ENCODE results near the gene CHL1.

The CHL1 gene

DNA sequence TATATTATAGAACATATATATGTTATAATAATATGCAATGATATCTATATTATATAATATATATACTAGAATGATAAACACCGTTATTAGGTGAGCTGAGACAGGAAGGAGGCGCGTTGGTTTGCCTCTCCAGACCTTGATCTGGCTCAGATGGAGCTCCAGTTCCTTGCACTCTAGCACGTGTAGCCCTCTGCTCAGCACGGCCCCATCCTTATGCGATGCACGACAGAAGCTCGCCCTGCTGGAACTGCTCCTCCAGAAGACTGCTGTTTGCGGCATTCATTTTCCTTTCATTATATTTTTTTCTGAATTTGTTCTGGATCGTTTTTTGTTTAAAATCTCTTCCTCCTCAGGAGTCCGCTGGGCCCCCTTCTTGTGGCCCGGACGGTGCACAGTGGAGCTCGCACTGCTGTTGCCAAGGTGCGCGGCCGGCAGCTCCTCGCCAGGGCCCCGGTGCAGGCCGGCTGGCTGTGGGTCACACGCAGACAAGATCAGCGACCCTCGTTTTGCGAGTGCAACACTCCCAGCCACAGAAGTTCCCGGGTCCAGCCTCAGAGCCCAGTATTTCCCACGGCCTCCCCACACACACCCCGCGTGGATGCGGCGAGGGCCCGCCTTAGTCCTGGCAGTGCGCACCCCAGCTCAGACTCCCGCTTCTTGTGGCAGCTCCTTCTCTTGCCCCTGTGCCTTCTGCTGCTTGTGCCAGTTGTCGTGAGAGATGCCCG, 112.2 kb downstream of the CHL1 start:
- no peaks in the 10 kb centered on the region for H3K27me3 Mint-ChIP-seq
- peaks cover 6% of the 10 kb centered on the region for H3K4me1 Mint-ChIP-seq
- H3K27ac Mint-ChIP-seq, result no peak overlapping the region
- H3K4me3 Mint-ChIP-seq, result peak overlapping the region; percentile 30
- peaks cover 7% of the 10 kb centered on the region for H3K9me3 Mint-ChIP-seq
- DNase-seq (ENCODE audit: low spot score in 2 of 2) (no peak), ATAC-seq (ENCODE audit: low read depth) (peak; percentile 22)
- H3K36me3 Mint-ChIP-seq, result peaks cover 5% of the 10 kb centered on the region

DNA sequence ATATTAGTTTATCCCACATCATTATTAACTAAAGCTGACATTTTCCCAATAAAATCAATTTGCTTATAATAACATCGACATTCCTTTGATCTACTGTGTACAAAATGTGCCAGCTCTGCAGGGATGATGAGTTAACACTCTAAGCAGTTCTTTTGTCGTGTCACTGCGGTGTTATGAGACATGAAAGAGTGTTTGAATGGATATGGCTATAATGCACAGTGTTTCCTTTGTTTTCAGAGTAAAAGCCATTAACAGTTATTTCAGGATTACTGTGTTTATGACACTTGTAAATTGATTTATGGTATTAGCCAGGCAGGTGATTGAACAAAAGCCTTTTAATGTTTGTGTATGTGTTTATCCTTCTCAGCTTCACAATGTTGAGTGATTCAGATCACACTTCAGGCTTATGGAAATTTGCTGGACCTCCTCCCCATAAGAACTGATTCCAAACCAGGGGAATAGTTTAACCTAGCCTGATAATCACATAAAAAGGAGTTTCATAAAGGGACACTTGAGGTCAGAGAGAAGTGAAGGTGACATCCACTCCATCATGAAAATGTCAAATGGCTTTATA, 115.7 kb downstream of the CHL1 start:
- H3K9me3 Mint-ChIP-seq, result peaks cover 3% of the 10 kb centered on the region
- DNase-seq (ENCODE audit: low spot score in 2 of 2) (no peak), ATAC-seq (ENCODE audit: low read depth) (no peak)
- no peak overlapping the region for H3K4me3 Mint-ChIP-seq
- H3K4me1 Mint-ChIP-seq, result peaks cover 3% of the 10 kb centered on the region
- no peaks in the 10 kb centered on the region for H3K27me3 Mint-ChIP-seq
- H3K27ac Mint-ChIP-seq, result no peak overlapping the region
- peaks cover 2% of the 10 kb centered on the region for H3K36me3 Mint-ChIP-seq

DNA sequence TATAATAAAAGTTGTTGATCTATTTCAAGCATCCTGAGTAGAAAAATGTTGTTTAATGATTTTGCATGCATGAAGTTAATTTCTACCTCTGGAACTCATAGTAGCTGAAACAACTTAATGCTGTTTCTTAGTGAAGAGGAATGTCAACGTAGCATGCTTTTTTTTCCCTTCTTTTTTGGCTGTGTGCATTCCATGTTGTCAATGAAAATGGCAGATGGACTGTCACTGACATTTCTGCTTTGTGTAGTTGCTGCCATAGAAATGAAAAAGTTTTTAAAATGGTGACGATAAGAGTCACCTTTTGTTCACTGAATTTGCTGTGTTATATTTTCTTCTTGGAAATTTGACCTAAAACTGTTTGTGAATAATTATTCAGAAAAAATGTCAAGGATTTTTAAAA, 116.3 kb downstream of the CHL1 start:
- Mint-ChIP-seq H3K4me3 (no peak overlapping the region), H3K4me1 (peaks cover 3% of the 10 kb centered on the region), H3K36me3 (peaks cover 2% of the 10 kb centered on the region), H3K27me3 (no peaks in the 10 kb centered on the region), H3K9me3 (peaks cover 3% of the 10 kb centered on the region), H3K27ac (no peak overlapping the region)
- DNase-seq (ENCODE audit: low spot score in 2 of 2) (no peak), ATAC-seq (ENCODE audit: low read depth) (no peak)

DNA sequence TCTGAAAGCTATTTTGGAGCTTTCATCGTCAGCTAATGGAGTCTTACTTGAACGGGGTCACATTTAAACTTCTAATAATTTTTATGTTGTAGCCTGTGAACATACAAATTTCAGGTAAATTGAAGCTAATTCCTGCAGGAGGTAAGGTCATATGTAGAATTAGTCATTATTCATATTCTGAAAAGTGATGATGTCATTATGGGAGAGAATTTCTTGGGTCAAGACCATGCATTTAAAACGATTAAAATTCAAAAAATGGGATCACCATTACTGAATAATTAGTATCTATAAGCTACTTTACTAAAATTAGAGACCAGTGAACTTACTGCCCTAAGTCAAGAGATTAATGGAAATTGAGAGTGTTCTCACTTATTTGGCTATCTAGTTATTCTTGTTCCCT, 120.4 kb downstream of the CHL1 start:
- H3K27me3 Mint-ChIP-seq, result no peaks in the 10 kb centered on the region
- H3K9me3 Mint-ChIP-seq, result no peaks in the 10 kb centered on the region
- H3K4me3 Mint-ChIP-seq, result no peak overlapping the region
- ATAC-seq (ENCODE audit: low read depth), result no peak
- no peaks in the 10 kb centered on the region for H3K4me1 Mint-ChIP-seq
- no peak overlapping the region for H3K27ac Mint-ChIP-seq
- no peaks in the 10 kb centered on the region for H3K36me3 Mint-ChIP-seq
- no peak for DNase-seq (ENCODE audit: low spot score in 2 of 2)

DNA sequence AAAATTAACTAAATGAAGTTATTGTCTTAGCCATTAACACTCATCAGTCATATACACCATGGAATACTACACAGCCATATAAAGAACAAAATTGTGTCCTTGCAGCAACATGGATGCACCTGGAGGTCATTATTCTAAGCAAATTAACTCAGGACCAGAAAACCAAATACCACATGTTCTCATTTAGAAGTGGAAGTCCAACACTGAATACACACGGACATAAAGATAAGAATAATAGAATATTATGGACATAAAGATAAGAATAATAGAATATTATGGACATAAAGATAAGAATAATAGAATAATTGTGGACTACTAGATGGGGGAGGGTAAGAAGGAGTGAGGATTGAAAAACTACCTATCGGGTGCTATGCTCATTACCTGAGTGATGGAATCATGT, 122.3 kb downstream of the CHL1 start:
- ATAC-seq (ENCODE audit: low read depth) (no peak), DNase-seq (ENCODE audit: low spot score in 2 of 2) (no peak)
- Mint-ChIP-seq H3K4me3 (no peak overlapping the region), H3K27ac (no peak overlapping the region), H3K27me3 (no peaks in the 10 kb centered on the region), H3K9me3 (no peaks in the 10 kb centered on the region), H3K4me1 (no peaks in the 10 kb centered on the region), H3K36me3 (no peaks in the 10 kb centered on the region)

DNA sequence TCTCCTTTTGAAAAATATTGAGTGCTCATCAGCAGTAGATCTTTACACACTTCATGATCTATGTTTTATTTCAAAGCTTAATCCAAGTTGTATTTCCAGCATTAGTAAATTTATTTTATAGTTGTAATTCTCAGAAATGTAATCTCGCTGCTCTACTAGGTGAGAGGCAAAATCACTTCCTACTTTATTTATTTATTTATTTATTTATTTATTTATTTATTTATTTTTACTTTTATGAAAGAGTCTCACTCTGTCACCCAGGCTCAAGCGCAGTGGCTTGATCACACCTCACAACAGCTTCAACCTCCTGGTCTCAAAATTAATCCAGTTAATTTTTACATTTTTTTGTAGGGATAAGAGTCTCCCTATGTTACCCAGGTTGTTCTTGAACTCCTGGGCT, 127.9 kb downstream of the CHL1 start:
- no peaks in the 10 kb centered on the region for H3K4me1 Mint-ChIP-seq
- no peaks in the 10 kb centered on the region for H3K9me3 Mint-ChIP-seq
- H3K36me3 Mint-ChIP-seq, result no peaks in the 10 kb centered on the region
- H3K27me3 Mint-ChIP-seq, result no peaks in the 10 kb centered on the region
- no peak overlapping the region for H3K27ac Mint-ChIP-seq
- DNase-seq (ENCODE audit: low spot score in 2 of 2) (no peak), ATAC-seq (ENCODE audit: low read depth) (no peak)
- H3K4me3 Mint-ChIP-seq, result no peak overlapping the region

DNA sequence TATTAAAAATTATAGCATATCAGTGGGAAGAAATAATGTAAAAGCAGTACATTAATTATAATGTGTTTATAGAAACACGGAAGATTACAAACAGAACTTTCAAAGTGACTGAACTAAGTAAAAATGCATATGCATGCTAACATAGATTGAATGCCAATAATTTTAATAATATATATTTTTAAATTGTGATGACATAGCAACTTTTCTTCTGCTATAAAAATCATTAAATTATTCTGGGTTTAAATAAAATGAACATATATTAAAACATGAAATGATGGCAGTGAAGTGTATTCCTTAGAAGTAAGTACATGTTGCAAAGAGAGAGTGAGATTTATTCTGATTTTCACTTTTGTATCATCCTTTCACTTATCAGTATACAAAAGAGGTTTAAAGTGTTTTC, 128.9 kb downstream of the CHL1 start:
- H3K4me3 Mint-ChIP-seq, result no peak overlapping the region
- H3K36me3 Mint-ChIP-seq, result no peaks in the 10 kb centered on the region
- ATAC-seq (ENCODE audit: low read depth), result no peak
- H3K9me3 Mint-ChIP-seq, result no peaks in the 10 kb centered on the region
- H3K27ac Mint-ChIP-seq, result no peak overlapping the region
- DNase-seq (ENCODE audit: low spot score in 2 of 2), result no peak
- no peaks in the 10 kb centered on the region for H3K27me3 Mint-ChIP-seq
- no peaks in the 10 kb centered on the region for H3K4me1 Mint-ChIP-seq

DNA sequence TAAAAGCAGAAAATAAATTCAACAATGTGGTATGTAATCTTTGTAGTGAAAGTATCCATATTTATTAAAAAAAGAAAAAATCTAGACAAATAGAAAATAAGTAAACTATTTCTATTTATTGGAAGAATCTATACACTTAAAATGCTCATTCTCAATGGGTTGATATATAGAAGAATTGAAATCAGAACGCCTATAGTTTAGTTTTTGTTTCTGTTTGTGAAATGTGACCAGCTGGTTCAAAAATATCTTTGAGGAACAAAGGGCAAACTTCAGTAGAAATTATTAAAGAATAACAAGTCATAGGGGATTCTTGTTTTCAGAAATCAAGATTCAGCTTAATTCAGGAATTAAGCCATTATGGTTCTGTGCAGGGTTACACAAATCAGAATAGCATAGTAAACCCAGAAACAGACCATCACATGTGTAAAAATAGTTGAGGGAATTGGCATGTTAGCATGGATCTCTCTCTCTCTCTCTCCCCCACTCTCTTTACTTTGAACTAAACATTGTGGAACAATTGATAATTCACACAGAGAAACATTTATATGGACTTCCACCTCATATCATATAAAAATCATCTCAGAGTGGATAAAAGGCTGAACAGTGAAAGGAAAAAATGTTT, 134.0 kb downstream of the CHL1 start:
- Mint-ChIP-seq H3K9me3 (no peaks in the 10 kb centered on the region), H3K4me1 (no peaks in the 10 kb centered on the region), H3K4me3 (no peak overlapping the region), H3K27me3 (no peaks in the 10 kb centered on the region), H3K36me3 (no peaks in the 10 kb centered on the region), H3K27ac (peak overlapping the region; percentile 29)
- ATAC-seq (ENCODE audit: low read depth) (no peak), DNase-seq (ENCODE audit: low spot score in 2 of 2) (no peak)

DNA sequence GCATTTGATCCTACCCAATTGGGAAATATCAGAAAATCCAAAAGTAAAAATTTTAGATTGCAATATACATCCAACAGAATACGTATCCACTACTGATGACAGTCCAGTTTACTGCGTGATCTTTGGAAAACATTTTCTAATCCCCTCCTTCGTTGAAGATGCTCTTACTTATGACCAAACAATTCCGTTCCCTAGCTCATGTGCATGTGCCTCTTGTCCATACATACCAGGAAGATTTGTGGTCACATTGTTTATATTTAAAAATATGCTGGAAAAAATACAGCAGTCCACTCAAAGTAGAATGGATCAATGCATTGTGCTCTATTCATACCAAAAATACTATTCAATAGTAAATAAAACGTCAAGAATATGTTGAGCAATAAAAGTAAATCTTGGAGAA, 135.3 kb downstream of the CHL1 start:
- no peaks in the 10 kb centered on the region for H3K9me3 Mint-ChIP-seq
- no peaks in the 10 kb centered on the region for H3K4me1 Mint-ChIP-seq
- no peaks in the 10 kb centered on the region for H3K27me3 Mint-ChIP-seq
- DNase-seq (ENCODE audit: low spot score in 2 of 2) (no peak), ATAC-seq (ENCODE audit: low read depth) (no peak)
- no peak overlapping the region for H3K4me3 Mint-ChIP-seq
- H3K27ac Mint-ChIP-seq, result no peak overlapping the region
- H3K36me3 Mint-ChIP-seq, result no peaks in the 10 kb centered on the region

DNA sequence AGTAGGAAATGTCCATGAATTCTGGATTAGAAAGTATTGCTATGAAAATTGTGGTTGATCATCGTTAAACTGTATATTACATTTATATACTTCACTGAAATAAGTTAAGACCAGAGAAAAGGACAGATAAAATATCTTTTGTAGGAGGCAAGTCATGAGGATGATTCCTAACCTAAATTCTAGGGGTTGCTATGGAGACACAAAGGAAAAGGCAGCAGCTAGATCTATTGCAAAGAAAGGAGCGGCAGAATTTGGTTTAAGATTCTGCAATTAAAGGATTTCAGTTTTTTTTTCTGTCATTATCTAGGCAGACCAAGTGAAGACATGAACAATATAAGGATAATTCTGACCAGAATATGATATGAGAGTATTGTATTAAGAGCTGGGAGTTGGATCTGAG, 136.1 kb downstream of the CHL1 start:
- H3K27me3 Mint-ChIP-seq, result no peaks in the 10 kb centered on the region
- no peaks in the 10 kb centered on the region for H3K36me3 Mint-ChIP-seq
- DNase-seq (ENCODE audit: low spot score in 2 of 2) (no peak), ATAC-seq (ENCODE audit: low read depth) (no peak)
- H3K27ac Mint-ChIP-seq, result no peak overlapping the region
- H3K9me3 Mint-ChIP-seq, result no peaks in the 10 kb centered on the region
- H3K4me1 Mint-ChIP-seq, result no peaks in the 10 kb centered on the region
- no peak overlapping the region for H3K4me3 Mint-ChIP-seq

DNA sequence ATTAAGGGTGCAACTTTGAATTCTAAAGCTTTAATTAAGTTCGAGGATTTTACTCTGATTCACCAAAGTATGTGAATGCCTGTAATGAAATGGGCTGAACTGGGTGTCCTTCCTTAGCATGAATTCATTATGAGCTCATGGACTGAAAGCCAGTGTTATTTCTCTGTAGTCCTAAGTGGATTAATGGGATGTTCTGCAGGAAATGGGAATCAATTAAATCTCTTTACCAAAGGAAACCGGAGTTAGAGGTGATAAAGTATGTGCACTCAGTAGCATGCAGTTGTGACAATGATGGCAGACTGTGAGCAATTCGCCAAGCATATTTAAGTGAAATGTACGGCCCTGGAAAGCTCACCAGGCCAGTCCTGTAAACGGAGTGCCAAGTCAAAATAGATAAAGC, 138.7 kb downstream of the CHL1 start:
- Mint-ChIP-seq H3K4me1 (no peaks in the 10 kb centered on the region), H3K36me3 (no peaks in the 10 kb centered on the region), H3K27me3 (no peaks in the 10 kb centered on the region), H3K9me3 (no peaks in the 10 kb centered on the region), H3K4me3 (no peak overlapping the region), H3K27ac (no peak overlapping the region)
- no peak for DNase-seq (ENCODE audit: low spot score in 2 of 2)
- ATAC-seq (ENCODE audit: low read depth), result no peak

DNA sequence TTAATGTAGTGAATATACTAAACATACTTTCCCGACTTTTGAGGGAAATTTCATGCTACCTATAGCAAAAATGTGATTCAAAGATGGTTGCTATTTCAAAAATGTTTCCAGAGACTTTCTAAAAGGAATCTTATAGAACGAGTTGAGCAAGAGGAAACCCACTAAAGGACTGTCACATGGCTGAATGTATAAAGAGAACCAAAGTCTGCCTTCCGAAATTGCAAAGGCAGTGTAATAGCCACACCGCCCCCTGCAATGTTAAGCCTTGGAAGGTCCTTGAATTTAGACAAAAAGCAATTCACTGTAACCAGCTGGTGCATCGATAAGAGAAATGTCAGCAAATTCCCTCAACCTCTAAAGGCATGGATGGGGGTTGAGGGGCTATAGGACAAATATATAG, 142.8 kb downstream of the CHL1 start:
- Mint-ChIP-seq H3K4me1 (no peaks in the 10 kb centered on the region), H3K36me3 (no peaks in the 10 kb centered on the region), H3K9me3 (no peaks in the 10 kb centered on the region), H3K27me3 (no peaks in the 10 kb centered on the region), H3K4me3 (no peak overlapping the region), H3K27ac (no peak overlapping the region)
- DNase-seq (ENCODE audit: low spot score in 2 of 2) (no peak), ATAC-seq (ENCODE audit: low read depth) (no peak)

DNA sequence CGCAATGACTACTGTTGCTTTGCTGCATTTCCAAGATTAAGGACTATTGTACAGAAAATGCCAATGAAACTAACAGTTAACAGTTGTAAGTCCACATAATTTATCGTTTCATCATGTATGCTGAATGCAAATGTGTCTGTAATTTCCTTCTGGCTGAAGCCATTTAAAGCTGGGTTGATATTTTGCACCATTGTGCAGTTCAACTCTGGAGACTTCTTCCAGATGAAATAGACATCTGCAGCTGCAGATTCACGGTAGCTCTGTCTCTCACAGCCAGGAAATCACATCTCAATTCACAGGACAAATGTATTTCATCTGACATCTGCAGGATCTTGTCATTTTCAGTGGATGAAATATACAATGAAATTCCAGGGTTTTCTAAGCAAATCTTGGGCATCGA, 145.4 kb downstream of the CHL1 start:
- Mint-ChIP-seq H3K4me1 (no peaks in the 10 kb centered on the region), H3K36me3 (no peaks in the 10 kb centered on the region), H3K4me3 (no peak overlapping the region), H3K27ac (no peak overlapping the region), H3K9me3 (no peaks in the 10 kb centered on the region), H3K27me3 (no peaks in the 10 kb centered on the region)
- ATAC-seq (ENCODE audit: low read depth) (no peak), DNase-seq (ENCODE audit: low spot score in 2 of 2) (no peak)

DNA sequence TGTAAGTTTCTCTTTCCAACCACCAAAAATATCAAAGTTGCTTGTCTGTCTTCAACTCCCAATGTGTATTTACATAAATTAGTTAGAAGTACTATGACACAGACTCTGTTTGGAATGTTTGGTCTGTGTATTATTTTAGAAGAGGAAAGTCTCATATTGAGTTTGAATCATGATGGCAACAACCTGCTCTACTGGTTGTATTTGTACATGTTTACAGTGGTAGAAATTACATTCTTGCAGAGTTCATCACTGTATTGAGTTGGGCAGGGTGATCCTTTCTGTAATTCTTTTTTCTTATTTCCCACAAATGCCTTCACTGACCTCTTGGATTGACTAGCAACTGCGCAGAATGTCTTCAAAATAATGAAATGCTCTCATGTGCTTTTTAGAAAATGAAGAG, 149.6 kb downstream of the CHL1 start:
- Mint-ChIP-seq H3K9me3 (no peaks in the 10 kb centered on the region), H3K27me3 (no peaks in the 10 kb centered on the region), H3K4me3 (no peak overlapping the region), H3K36me3 (no peaks in the 10 kb centered on the region), H3K4me1 (no peaks in the 10 kb centered on the region), H3K27ac (no peak overlapping the region)
- ATAC-seq (ENCODE audit: low read depth), result no peak
- no peak for DNase-seq (ENCODE audit: low spot score in 2 of 2)

DNA sequence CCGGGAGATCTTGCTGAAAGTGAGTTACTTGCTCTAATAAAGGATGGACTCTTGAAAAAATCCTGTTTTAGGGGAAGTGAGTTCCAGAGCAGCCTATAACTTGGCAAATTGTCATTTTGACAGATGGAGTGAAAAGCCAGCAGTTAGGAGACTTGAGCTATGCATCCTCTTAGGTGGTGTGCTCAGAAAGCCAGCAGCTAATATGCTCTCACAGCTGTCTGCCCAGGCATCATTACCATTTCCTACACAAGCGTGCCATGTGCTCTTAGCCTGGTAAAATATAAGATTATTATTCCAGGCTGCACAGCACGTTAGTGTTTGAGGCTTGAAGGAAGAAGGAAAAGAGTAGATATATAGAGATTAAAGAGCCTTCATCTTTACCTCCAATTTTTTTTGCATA, 151.0 kb downstream of the CHL1 start:
- ATAC-seq (ENCODE audit: low read depth) (no peak), DNase-seq (ENCODE audit: low spot score in 2 of 2) (no peak)
- Mint-ChIP-seq H3K27me3 (no peaks in the 10 kb centered on the region), H3K36me3 (no peaks in the 10 kb centered on the region), H3K4me1 (no peaks in the 10 kb centered on the region), H3K9me3 (no peaks in the 10 kb centered on the region), H3K27ac (no peak overlapping the region), H3K4me3 (no peak overlapping the region)
